T follicular helper cell (primary cell): Measurements from ENCODE around the gene NR3C2.
"Not testable (repeated sequence)": the region's sequence is repeated elsewhere in the genome, so short reads cannot be mapped to it uniquely, and the experiment has no call there.

Experiments used
- DNase-seq: peaks from one replicate; pipeline ENCODE4 v3.0.0-alpha.2; 2020; ENCODE audit warnings: low read depth

The NR3C2 gene

DNA sequence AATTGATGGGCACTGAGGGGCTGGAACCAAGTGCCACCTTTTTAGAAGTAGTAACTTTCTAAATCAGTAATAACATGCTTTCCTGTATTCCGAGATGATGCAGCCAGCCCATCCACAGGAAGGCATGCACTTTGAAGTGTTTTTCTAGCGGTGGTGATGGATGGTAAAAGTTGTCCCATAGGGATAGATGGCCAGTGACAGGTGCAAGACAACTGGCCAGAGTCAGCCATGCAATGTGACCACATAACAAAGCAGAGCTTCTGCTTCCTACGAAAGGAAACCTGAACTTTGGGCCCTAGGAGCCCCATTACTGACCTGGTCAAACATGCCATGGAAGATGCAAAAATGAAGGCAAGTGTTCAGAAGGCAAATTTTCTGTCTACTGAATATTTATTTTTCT lies 72.3 kb downstream of the NR3C2 start:
- no peak for DNase-seq

DNA sequence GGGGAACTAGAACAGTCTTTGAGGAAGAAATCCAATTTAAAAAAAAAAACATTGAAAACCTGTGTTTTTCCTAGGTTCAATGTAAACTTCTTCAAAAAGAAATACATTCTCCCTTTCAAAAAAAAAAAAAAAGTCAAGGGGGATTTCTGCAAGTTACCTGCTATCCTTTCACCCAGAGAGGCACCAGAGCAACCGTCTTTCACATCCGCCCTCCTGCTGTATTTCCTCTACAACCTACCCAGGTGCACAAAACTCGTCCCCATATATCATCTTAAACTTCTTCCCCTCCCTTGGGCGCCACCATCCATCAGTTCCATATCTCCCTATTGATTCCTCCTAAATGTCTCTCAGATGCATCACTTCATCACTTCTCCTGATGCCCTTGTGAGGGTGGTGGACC lies 74.5 kb downstream of the NR3C2 start:
- no peak for DNase-seq

DNA sequence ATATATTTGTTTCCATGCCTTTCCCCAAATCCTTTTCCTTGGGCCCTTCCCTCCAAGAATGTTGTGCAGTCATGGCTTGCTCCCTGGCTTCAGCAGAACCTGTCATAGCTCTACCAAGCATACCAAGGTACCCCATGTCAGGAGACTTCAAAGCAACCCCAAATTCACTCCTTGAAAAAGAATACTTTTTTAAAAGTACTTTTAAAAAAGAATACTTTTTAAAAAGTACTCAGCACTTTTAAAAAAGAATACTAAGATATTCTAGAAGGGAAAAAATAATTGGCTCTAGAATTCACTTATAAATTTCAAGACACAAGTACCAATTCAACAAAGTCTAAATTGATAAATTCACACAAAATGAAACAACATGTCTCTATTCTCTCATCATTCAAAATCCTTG lies 76.0 kb downstream of the NR3C2 start:
- no peak for DNase-seq

DNA sequence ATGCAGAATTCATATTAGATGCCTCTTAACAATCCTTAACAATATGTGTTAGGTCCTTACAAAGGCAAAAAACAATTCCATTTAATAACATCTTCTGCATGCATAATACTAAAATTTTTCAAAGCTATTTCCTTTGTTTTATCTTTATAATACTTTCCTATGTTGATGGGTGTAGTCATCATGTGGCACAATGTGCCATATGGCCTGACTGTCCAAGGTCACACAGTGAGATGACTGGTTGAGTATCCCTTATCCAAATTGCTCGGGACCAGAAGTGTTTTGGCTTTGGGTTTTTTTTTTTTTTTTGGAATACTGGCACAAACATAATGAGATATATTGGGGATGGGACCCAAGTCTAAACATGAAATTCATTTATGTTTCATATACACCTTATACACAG lies 77.7 kb downstream of the NR3C2 start:
- DNase-seq, result no peak

DNA sequence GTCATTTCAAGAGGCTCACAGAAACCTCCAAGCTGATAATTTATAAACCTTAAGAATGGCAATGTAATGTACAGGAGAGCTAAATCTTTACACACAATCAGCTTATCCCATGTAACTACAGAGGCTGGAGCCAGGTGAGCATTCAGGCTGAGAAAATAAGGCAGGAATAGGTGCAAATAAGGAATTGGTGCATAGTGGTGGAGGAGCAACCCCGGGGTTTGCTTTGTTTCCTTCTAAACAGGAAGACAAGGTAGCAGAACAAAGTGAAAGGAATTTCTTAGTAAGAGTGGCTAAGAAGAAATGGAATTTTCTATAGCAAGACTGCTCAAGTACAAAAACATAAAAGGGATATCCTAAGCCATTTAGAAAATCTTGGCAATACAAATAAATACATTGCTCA lies 82.4 kb downstream of the NR3C2 start:
- DNase-seq, result no peak

DNA sequence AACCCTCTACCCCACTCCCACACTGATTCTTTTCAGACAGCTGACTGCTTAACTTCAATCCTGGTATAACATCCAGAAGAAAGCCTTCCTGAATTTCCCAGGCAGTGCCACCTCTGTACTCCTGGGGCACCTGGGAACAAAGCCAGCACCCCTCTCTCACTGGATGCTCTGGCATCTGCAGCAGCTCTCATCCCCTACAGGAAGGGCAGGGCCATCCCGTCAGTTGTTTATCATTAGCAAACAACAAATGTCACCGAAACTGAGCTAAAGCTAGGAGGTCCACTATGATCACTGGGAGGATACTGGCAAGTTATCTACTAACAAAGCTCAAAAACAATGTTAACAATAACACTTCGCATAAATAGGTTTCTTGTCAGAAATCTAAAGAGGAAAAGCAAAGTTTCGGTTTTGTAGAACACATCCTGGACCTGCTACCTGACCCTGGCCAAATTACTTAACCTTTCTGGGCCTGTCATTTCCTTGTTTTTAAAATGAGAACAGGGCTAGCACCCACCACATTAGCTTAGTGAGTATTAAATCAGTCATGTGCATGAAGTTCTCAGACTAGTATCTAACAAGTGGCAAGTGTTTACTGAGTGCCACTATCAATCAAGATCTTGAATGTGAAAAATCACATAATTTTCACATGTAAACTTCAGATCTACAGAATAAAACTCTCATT lies 86.6 kb downstream of the NR3C2 start:
- DNase-seq, result no peak

DNA sequence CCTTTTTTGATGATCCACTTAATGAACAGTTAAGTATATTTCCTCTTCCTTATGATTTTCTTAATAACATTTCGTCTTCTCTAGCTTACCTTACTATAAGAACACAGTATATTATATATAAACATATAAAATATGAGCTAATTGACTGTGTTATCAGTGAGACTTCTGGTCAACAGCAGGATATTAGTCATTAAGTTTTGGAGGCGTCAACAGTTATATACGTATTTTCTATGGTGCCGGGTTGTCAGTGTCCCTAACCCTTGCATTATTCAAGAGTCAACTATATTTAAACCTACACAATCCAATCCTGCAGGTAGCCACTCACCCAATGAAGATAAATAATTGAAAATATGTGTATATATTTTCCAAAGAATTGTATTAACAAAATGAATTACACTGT lies 88.0 kb downstream of the NR3C2 start:
- no peak for DNase-seq

DNA sequence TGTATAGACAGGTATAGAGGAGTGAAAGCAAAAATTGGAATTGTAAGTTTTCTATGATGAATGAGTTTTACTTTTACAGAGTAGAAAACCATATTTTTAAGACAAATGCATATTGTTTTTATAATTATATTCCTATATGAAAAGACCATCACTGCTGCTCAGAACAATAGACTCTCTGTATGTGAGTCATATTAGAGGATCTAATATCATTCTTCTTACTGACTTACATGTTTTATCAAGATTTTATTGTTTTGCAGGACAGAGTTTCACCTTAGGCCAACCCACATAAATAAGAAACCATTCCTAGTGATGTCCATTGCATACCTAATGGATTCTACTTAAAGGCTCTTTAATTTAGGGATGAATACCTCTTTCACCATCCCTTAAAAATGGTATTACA lies 88.6 kb downstream of the NR3C2 start:
- DNase-seq, result no peak

DNA sequence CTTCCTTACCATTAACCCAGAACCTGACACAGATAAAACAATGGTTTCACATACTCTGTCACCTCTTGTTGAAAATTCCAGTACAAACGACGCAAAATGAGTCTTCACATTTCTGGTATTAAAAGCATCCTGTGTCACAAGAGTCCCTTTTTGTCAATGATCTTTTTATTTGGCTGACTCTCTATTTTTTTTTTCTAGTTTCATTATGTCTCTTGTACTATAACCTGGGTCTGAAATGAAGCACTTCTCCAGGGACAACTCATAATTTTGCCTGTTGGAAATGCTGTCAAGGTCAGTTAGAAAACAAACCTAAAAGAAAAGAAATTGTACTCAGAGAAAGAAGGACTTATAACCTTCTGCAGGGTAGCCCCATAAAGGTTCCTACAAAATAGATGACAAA lies 93.1 kb downstream of the NR3C2 start:
- no peak for DNase-seq

DNA sequence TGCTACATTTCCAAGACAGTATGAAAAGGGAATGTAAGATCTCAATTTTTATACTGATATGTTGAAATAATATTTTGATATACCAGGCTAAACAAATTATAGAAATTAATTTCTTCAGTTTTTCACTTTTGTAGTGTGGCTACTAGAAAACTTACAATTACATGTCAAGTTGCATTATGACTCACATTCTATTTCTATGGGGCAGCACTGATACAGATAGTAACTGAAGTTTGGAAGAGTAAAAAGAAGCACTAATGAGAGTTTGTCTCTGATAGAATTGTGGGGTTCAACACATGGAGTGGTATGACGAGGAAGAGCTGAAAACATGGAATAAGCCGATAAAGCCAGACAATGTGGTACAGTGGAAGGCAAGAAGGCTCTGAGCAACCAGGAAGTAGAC lies 95.6 kb downstream of the NR3C2 start:
- no peak for DNase-seq

DNA sequence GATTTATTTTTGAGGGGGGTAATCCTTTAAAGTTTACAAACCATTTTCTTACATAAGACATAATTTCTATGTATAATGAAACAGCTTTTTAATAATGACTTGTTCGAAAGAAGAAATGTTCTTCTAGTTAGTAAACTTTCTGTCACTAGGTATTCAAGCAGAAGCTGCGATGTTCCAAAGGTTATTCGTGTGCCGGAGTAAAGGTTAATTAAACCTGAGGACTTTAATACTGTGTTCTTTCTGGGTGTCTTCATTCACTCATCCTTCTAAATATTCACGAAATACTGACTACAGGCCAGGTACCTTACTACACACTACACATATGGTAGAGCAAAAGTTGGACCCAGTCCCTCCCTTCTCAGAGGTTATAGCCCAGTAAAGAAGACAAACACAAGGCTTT lies 96.7 kb downstream of the NR3C2 start:
- no peak for DNase-seq

DNA sequence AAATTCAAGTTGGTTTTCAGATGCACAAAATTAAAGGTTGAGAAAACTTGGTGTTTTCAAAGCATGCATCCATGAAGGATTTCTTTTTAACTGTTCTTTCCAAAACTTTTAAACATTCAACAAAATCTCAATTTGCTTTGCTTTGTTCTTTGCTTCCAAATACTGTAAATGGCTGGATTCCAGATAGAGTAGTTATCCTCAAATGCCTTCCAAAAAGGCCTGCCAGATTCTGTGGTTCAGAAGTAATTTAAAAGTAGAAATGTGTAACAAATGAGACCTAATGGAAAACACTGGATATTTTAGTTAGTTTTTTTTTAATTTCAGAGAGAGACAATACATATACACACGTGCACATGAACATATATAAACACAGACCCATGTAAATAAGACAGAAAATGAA lies 97.3 kb downstream of the NR3C2 start:
- no peak for DNase-seq

DNA sequence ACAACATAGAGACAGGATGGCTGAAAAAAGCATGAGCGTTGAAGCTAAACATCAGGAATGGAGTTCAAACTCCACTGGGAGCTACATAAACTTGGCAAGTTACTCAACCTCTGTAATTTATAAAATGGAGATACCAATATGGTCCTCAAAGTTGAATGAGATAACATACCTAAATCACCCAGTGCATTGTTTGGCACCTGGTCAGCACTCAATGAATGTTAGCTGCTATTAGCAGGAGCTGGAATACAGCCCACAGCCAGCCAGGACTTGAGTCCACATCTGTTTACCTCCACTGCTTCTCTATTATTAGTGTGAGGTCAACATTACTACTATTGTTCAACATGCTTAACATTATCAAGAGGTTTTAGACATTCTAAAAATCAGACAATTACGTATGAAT lies 97.9 kb downstream of the NR3C2 start:
- DNase-seq, result no peak

DNA sequence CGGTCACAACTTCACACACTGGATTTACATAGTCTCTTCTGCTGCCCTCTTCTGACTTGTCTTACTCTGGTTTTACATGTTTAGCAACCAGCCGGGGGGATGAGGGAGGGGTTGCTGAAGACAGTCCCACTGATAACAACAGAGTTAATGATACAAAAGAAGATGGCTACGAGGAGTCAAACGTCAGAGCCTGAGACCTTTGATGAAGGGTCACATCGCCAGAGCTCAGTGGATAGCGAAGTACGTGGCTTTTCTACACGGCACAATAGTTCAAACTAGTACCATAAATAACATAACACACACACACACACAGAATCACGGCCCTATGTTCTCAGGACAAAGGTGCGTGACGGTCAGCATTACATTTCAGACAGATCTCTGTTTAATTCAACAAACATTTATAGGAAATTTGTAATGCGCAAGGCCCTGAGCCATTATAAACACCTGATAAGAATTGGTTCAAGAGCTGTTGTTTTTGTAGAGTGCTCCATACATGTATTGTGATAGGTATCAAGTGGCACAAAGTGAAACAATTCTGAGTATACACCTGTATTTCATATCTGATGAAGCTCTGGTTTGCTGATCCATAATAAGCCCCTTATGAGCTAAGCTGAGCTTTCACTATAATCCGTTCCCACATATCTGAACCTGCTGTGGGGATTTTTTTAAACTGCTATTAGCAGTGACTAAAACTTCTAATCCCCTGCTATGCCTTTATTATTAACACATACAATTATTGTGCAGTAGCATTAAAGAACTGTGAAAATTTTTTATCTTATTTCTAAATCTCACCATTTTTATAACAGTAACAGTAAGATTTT lies 100.0 kb downstream of the NR3C2 start:
- DNase-seq, result no peak

DNA sequence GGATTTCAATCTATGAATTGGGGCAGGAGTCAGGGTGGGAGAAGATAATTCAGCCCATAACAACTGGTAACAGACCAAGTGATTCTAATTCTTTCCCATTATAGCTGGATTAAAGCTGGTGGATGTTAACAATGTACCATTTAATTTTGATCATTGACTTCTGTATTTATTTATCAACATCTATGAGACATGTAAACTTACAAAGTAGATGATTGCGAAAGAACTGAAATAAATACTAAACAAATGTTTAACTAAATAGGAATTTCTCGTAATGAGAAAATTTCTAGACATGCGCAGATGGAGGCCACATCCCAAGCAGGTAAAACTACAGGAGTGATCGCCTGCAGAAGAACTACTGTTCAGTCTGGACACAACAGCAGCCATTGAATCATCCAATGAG lies 107.1 kb downstream of the NR3C2 start:
- no peak for DNase-seq

DNA sequence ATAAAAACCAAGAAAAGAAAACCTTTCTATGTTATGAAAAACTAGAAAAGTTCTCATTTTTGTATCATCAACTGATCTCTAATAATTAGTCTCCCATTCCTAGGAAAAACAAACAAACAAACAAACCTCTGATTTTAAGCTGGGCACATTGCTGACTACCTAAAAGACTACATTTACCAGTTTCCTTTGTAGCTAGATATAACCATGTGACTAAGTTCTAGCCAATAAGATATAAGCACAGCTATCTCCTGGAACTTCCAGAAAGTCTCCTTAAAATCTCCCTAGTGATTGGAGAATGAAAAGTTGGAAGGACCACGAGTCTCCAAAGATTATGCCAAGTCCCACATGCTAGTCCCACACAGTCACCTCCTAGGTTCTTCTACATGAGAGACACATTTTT lies 108.9 kb downstream of the NR3C2 start:
- DNase-seq, result no peak

DNA sequence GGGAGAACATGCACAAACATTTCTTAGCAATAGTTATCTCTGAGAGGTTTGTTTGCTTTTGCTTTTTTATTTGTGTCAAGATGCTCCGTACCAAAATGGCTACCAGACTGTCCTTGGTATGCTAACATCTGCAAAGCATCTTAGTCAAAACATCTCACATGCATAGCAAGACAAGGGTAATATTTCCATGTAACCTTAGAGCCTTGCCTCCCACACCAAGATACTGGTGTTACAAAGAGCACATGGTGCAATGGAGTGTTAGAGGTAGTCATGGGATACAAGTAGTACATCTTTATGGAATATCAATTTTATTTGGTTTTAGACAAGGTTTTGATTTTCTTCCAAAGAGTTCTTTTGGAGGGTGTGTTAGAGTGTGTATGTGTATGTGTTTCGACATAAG lies 109.7 kb downstream of the NR3C2 start:
- DNase-seq, result no peak

DNA sequence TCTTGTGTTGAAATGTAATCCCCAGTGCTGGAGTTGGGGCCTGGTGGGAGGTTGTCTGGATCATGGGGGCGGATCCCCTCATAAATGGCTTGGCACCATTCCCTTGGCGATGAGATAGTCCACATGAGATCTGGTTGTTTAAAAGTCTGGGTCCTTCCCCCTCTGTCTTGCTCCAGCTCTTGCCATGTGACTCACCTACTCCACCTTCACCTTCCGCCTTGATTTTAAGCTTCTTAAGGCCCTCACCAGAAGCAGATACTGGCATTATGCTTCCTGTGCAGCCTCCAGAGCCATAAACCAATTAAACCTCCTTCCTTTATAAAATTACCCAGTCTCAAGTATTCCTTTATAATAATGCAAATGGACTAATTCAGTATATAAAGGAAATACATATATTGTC lies 111.5 kb downstream of the NR3C2 start:
- no peak for DNase-seq

DNA sequence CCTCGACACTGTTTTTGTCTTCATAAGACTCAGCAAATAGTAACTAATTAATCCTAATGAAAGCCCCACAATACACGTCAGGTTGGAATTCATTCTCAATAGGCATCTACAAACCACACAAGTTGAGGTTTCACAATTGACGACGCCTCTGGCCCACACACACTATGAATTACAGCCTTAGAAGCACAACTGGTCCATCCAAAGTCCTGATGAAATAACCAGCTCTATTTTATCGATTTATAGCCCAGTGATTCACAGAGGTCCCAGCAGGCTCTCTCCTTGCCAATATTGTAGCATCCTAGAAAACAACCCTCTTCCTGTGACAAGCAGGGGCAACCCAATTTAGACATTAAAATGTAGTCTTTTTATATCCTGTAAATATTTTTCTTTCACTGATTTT lies 112.1 kb downstream of the NR3C2 start:
- no peak for DNase-seq

DNA sequence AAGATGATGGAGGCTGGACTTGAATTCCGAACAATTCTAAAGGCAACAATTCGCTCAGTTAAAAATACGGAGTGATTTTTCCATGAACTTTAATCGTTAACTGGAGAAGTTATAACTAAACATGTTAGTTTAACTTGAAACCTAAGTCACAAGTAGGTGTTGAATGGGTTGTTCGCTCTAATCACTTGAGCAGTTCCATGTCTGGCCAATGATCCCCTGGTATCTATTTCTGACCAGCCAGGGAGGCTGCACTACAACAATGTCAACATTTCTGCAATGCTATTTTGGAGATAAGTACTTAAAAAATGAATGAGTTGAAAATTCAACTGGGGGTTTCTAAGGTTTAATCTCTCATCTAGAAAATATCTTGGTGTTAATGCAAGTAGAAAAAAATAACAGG lies 112.5 kb downstream of the NR3C2 start:
- DNase-seq, result no peak

DNA sequence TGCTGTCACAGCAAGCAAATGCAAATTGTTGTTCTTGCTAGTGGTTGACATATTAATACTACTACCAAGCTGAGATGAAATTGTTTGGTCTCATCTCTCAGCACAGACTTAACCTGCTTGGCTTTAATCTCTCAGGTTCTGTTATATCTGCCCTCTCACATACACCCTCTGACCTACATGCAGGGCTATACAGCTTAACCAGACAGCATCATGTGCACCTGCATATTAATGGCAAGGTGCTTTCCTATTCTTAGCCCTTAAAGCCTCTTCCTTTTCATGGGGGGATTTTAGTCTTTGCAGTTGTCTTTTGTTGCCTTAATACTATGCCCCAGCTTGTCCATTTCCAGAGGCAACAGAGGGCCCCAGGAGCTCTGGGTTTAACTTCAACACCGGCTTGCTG lies 114.5 kb downstream of the NR3C2 start:
- no peak for DNase-seq

DNA sequence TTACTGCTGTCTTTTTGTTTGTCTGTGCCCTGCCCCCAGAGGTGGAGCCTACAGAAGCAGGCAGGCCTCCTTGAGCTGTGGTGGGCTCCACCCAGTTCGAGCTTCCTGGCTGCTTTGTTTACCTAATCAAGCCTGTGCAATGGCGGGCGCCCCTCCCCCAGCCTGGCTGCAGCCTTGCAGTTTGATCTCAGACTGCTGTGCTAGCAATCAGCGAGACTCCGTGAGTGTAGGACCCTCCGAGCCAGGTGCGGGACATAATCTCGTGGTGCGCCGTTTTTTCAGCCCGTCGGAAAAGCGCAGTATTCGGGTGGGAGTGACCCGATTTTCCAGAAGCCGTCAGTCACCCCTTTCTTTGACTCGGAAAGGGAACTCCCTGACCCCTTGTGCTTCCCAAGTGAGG lies 118.9 kb downstream of the NR3C2 start:
- not testable (repeated sequence) for DNase-seq

DNA sequence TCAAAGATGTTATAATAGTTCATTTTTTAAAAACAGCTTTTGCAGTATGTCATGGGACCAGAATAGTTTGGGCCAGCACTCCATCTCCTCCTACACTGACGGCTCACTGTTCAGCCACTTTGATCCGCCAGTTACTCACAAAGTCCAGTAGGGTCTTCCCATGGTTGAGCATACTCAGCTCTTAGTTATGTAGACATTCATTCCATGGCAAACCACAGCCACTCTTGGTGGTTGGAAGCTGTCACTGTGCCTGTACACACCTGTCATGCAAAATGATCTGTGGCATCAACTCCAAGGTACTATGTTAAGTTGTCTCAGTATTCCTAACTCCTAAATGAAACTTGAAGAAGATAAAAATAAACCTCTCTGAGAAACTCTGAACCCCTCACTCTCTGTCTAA lies 127.2 kb downstream of the NR3C2 start:
- no peak for DNase-seq

DNA sequence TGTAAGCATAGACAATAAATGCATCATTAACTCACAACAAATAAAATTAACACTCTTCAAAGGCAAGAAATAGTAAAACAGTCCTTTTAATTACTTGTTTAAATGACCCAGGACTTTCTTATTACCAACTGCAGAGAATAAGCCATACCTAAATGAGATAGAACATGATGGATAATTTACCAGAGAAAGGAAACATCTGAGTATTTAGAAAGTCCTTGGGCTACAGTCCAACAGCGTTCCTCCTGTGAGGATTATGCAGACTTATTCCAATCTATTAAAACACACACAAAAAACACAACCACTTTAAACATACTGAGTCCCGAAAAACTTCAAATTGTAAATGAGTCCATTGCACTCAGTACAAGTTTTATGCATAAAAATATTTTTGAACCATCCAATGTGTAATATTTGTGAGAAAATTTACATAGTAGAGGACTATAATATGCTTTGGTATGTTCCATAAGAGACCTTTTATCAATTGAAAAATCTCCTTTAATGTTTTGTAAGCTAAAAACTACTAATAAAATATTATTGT lies 129.2 kb downstream of the NR3C2 start:
- no peak for DNase-seq
